ENCODE measurements around the gene CNST.
"Not testable (repeated sequence)": the region's sequence is repeated elsewhere in the genome, so short reads cannot be mapped to it uniquely, and the experiment has no call there.

The CNST gene

DNA sequence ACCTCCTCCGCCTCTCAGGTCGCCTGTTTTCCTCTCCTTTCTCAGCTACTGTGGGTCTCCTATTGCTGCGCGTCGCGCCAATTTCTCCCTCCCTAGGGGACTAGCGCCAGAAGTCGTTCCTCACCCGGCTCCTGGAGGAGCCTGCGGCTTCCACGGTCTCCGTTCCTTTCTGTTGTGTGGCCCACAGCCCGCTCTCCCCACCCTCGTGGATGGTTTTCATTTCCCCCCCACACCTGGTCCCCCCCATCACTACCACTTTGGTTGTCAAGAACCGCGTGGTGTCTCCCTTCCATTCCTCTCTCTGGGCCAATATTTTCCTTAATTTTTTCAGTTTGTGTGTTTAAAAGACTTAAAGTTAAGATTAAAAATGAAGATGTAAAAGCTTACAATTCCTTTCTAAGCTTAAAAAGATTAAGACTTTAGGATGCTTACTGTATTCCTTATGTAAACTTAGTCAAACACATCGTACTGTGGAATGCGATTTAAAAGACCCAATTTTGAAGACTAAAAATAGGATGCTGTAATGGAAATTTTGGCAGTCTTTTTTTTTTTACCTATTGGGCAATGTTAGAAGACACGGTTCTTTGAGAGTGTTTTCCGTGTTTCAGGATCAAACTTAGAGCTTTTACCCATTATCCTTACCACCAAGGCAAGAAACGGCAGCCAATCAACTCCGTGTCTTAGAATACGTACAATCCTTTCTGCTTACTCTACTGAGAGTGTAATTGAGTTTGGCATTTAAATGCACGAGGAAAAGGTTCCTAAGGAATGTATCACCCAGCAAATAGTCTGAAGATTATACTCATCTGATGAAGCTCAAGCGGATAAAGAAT is 773 bp downstream of the CNST start:
- TF ChIP-seq, protein P1, sequence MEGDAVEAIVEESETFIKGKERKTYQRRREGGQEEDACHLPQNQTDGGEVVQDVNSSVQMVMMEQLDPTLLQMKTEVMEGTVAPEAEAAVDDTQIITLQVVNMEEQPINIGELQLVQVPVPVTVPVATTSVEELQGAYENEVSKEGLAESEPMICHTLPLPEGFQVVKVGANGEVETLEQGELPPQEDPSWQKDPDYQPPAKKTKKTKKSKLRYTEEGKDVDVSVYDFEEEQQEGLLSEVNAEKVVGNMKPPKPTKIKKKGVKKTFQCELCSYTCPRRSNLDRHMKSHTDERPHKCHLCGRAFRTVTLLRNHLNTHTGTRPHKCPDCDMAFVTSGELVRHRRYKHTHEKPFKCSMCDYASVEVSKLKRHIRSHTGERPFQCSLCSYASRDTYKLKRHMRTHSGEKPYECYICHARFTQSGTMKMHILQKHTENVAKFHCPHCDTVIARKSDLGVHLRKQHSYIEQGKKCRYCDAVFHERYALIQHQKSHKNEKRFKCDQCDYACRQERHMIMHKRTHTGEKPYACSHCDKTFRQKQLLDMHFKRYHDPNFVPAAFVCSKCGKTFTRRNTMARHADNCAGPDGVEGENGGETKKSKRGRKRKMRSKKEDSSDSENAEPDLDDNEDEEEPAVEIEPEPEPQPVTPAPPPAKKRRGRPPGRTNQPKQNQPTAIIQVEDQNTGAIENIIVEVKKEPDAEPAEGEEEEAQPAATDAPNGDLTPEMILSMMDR (conservative IDR thresholded peaks at IDR 0.05; ENCODE audit: low read depth, low read length), result peak; percentile 9

DNA sequence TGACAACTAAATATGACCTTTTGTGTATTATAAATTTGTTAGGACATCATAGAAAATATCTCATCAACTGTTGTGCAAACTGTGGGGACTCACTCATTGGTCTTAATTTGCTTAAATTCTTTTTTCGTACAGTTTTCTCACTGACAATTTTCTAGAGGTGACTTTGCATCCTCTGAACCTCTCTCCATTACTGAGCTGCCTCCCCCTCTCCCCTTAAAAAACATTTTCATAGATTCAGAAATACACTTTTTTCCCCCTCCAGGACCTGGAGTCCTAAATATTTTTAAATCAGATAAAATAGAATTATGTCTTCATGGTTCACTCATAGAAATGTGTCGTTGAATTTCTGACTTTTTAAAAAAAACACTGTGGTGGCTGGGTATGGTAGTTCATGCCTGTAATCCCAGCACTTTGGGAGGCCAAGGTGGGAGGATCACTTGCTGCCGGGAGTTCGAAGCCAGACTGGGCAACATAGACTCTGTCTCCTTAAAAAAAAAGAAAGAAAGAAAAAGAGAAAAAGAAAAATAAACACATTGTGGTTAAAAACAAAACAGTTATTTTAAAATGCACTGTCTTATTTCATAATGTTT is 1.5 kb downstream of the CNST start:
- no peak for DNase-seq (ENCODE audit: low read depth)
- TF ChIP-seq, protein P1 (conservative IDR thresholded peaks at IDR 0.05; ENCODE audit: low read depth, low read length), result no peak
- peak overlapping the region; percentile 97 for H3K4me3 ChIP-seq (ENCODE audit: low read depth, low read length)

More for the DNA sequence above, 773 bp downstream of the CNST start:
- H3K4me3 ChIP-seq (ENCODE audit: low read depth, low read length), result peak overlapping the region; percentile 97
- peak; percentile 80 for DNase-seq (ENCODE audit: low read depth)

DNA sequence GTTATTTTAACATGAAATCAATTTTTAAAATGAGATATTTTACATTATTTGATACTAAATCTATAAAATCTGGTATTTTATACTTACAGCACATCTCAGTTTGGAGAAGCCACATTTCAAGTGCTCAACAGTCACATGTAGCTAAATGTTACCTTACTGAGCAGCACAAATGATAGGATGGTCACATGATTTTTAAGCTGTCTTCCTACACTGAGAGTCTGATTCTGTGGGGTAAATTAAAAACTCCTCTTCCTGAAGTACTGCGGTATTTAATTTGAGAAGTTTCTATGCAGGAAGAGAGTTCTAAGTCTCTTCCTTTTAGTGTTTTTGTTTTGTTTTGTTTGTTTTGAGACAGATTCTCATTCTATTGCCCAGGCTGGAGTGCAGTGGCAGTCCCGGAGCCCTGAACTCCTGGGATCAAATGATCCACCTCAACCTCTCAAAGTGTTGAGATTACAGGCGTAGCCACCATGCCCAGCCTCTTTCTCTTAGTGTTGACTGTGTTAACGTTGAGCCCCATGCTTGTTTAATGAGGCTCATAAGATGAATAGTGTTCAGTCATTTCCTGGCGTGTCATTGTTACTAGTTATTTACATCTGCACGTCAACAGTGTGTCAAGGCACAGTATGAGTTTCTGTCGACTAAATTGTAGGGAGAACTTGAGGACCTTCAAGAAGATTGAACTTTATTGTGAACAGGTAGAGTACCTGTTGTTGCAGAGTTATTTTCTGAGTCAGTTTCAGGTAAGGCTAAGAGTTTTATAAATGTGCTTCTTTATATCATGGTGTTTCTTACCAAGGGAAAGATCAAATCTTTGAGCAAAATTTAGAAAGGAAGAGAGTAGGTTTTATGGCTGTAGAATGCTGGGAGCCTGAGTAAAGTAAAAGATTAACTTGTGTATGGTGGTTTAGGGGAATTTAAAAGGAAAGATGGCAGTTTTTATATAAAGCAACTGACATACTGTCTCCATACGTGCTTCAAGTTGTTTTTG is 3.3 kb downstream of the CNST start:
- DNase-seq (ENCODE audit: low read depth), result no peak
- H3K4me3 ChIP-seq (ENCODE audit: low read depth, low read length), result no peak overlapping the region
- TF ChIP-seq, protein P1 (conservative IDR thresholded peaks at IDR 0.05; ENCODE audit: low read depth, low read length), result no peak

DNA sequence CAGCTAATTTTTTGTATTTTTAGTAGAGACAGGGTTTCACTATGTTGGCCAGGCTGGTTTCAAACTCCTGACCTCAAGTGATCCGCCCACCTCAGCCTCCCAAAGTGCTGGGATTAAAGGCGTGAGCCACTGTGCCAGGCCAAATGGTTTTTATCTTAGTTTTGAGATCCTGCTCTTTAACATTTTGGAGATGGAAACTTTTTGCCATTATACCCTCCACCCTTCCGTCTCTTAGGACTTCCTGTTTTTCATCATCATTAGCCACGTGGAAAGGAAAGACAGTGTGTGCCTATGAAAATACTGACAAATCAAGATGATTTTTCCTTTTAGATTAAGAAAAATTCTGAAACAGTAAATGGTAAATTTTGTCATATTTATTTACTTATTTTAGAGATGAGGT is 5.1 kb downstream of the CNST start:
- DNase-seq (ENCODE audit: low read depth); H3K4me3 ChIP-seq (ENCODE audit: low read depth, low read length): not testable (repeated sequence)

DNA sequence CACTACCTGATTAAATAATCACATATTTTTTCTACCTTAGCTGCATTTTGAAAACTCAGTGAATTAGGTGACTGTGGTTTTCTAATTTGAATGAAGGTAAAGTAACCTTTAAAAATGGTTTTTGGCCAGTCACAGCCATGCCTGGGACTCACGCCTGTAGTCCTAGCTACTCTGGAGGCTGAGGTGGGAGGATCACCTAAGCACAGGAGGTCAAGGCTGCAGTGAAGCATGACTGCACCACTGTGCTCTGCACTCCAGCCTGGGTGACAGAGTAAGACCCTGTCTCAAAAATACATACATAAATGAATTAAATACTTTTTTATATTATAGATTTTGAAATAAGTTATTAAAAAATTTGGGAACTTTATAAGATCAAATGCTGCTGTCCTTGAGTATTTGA is 5.7 kb downstream of the CNST start:
- no peak for DNase-seq (ENCODE audit: low read depth)
- TF ChIP-seq, protein P1 (conservative IDR thresholded peaks at IDR 0.05; ENCODE audit: low read depth, low read length), result no peak
- no peak overlapping the region for H3K4me3 ChIP-seq (ENCODE audit: low read depth, low read length)

DNA sequence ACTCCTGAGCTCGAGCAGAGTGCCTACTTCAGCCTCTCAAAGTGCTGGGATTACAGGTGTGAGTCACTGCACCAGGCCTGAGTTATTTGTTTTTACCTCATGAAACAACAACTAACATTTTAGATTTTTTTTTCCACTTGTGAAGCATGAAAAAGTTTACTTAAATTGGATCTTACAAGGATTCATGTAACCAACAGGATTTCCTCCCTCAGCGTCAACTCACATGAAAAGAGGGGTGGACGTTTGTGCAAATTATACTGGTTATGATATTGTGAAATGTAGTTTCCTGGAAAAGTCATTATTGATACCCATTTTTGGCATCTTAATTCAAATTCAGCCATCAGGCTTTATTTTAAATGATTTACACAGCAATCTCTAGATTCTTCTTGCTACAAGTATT is 6.5 kb downstream of the CNST start:
- TF ChIP-seq, protein P1 (conservative IDR thresholded peaks at IDR 0.05; ENCODE audit: low read depth, low read length), result no peak
- H3K4me3 ChIP-seq (ENCODE audit: low read depth, low read length), result no peak overlapping the region
- no peak for DNase-seq (ENCODE audit: low read depth)

DNA sequence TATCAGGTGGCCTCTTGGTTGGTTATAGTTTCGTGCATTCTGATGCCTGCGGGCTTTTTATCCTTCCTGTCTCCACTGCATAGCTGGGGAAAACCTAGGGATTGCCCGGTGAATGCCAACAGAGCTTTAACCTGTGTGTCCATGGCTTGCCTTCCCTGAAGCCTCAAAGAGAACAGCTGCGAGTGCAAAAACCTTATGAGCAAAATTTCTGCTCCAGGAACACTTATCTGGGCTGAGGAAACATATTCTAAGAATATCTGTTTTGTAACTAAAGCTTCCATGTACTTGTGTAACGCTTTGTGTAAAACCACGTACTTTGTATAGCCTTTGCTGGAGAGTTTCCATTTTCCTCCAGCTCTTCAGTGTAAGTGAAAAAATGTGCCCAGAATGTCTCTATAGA is 7.2 kb downstream of the CNST start:
- no peak overlapping the region for H3K4me3 ChIP-seq (ENCODE audit: low read depth, low read length)
- no peak for DNase-seq (ENCODE audit: low read depth)
- TF ChIP-seq, protein P1 (conservative IDR thresholded peaks at IDR 0.05; ENCODE audit: low read depth, low read length), result no peak
